ENCODE results near the gene IVL.

The IVL gene

GRCh38 chr1:152960452-152961044, 52.2 kb downstream of the IVL start:
- no peaks in the 10 kb centered on the region for H3K4me1 ChIP-seq (ENCODE audit: control insufficient read depth, insufficient read depth, low read length)
- POLR2A ChIA-PET = no interaction called here
- CTCF ChIA-PET = interaction anchor here (0.9 to 1.0 kb wide), 2 partner anchors 210 to 232 kb away, joined by 3 to 4 read pairs; no protein-coding TSS in a partner anchor
- H3K4me3 ChIP-seq (ENCODE audit: low read depth, low read length) = no peak overlapping the region
- H3K36me3 ChIP-seq (ENCODE audit: control insufficient read depth in 2 of 2, insufficient read depth in 1 of 2, low read length in 2 of 2) = no peaks in the 10 kb centered on the region
- no peaks in the 10 kb centered on the region for H3K9me3 ChIP-seq (ENCODE audit: control insufficient read depth, insufficient read depth, low read depth, low read length)
- no peak for TF ChIP-seq ZBTB44 (tag by site-specific recombination; IDR thresholded peaks at IDR 0.05)
- no peak for TF ChIP-seq ZNF211 (tag by site-specific recombination; IDR thresholded peaks at IDR 0.05; ENCODE audit: low read depth)
- TF ChIP-seq ZNF544 (tag by site-specific recombination; IDR thresholded peaks at IDR 0.05) = no peak
- no peak for TF ChIP-seq ZNF785 (tag by site-specific recombination; IDR thresholded peaks at IDR 0.05)
- TF ChIP-seq ZXDB (tag by site-specific recombination; IDR thresholded peaks at IDR 0.05) = no peak
- TF ChIP-seq ZBTB26 (tag by site-specific recombination; optimal IDR thresholded peaks at IDR 0.05) = no peak
- TF ChIP-seq ZNF571 (tag by site-specific recombination; IDR thresholded peaks at IDR 0.05) = no peak
- no peak for TF ChIP-seq ZSCAN16 (tag by site-specific recombination; IDR thresholded peaks at IDR 0.05)
- no peak for TF ChIP-seq ZNF561 (tag by site-specific recombination; IDR thresholded peaks at IDR 0.05; ENCODE audit: borderline replicate concordance)
- TF ChIP-seq ZNF555 (tag by site-specific recombination; conservative IDR thresholded peaks at IDR 0.05) = no peak
- TF ChIP-seq ZNF138 (tag by site-specific recombination; IDR thresholded peaks at IDR 0.05; ENCODE audit: borderline replicate concordance) = no peak
- no peak for TF ChIP-seq TRIM28 (IDR thresholded peaks at IDR 0.05; ENCODE audit: borderline replicate concordance, low read length)
- TF ChIP-seq ZNF416 (tag by site-specific recombination; IDR thresholded peaks at IDR 0.05) = no peak
- H3K27ac ChIP-seq (ENCODE audit: extremely low read depth, low read depth, low read length) = no peak overlapping the region
